ENCODE measurements around the gene NAT16.

GRCh38 chr7:101122933-101123702 lies 57.0 kb downstream of the NAT16 start:
- TF ChIP-seq CTCF (IDR thresholded peaks at IDR 0.05) (no peak), POLR2A (IDR thresholded peaks at IDR 0.05) (no peak), POLR2AphosphoS5 (IDR thresholded peaks at IDR 0.05) (no peak)
